ENCODE data around the gene JAG1. TPM values are rescaled to one million over a fixed set of nuclear protein-coding genes. Genes with fewer than 3 reads are reported as not detected.

JAG1 gene
- polyA plus RNA-seq, 3 donors, result 0.70 to 6.8 (median 0.85) TPM

DNA sequence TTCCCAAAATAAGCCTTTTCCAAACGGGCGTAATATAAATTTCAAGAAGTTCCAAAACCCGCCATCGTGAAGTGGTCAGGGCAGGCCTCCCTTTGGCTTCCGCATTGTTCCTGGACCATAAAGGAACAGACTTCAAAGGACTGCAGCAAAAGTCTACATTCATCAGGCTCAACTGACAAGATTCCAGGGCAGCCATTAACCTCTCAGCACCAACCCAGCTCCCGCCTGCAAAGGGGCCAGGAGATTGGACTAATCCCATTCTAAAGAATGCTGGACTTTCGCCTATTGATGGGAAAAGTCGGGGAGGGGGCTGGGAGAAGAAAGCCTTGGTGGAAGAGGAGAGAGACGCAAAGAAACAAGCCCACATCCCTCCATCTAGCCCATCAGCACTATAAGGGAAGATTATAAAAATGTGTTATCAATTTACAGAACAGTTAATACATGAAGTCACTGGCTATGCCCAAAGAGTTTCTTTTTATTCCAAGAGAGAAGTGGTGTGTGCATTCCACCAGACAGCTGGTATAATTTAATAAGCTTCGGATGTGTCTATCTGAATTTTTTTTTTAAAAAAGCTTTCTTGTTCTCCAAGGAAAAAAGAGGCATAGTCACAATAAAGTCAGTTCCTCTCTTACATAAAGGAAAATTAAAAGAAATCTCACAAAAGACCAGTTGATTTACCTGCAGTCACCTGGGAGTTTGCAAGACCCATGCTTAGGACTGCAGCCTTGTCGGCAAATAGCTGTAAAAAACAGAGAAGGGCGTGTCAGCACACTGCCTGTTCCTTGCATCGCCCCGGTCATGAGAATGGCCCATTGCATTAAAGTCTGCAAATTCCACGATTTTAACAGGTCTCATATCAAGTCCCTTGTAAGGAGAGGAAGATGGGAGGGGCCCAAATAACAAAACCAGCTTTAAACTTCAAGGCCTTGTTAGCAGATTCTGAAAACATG, 17.8 kb downstream of the JAG1 start:
- H3K27ac ChIP-seq (ENCODE audit: low read depth in 1 of 2, low read length in 2 of 2), result no peak overlapping the region
- no peaks in the 10 kb centered on the region for H3K9me3 ChIP-seq (replicated peaks in 1 of 2; ENCODE audit: control insufficient read depth in 1 of 2, insufficient read depth in 1 of 2, low read length in 2 of 2)
- WGBS (ENCODE audit: insufficient coverage), result 90% methylated on average over 9 of the region's 15 CpGs
- no peaks in the 10 kb centered on the region for H3K9me3 Mint-ChIP-seq
- no peaks in the 10 kb centered on the region for H3K79me2 ChIP-seq (ENCODE audit: insufficient read depth, low read length)
- no peaks in the 10 kb centered on the region for H3K4me1 Mint-ChIP-seq
- no peak for DNase-seq
- no peak overlapping the region for H3K9ac ChIP-seq (ENCODE audit: insufficient read depth, low read length, poor library complexity, severe bottlenecking)
- peaks cover 76 to 88% of the 10 kb centered on the region in 2 donors for H3K36me3 Mint-ChIP-seq
- no peaks in the 10 kb centered on the region for H3K4me1 ChIP-seq (ENCODE audit: control insufficient read depth in 1 of 2, insufficient read depth in 2 of 2, low read length in 2 of 2)
- peaks cover 0 to 3% (median 0%) of the 10 kb centered on the region in 3 donors for H3K27me3 Mint-ChIP-seq (ENCODE audit: low read depth in 3 of 3)
- intact Hi-C loops (cut with micrococcal nuclease), result no loop called here
- H3K27me3 ChIP-seq (ENCODE audit: control insufficient read depth in 2 of 2, insufficient read depth in 2 of 2, low read length in 2 of 2), result no peaks in the 10 kb centered on the region
- H2AFZ ChIP-seq (ENCODE audit: insufficient read depth, low read depth, low read length, poor library complexity, severe bottlenecking), result no peak overlapping the region
- H3K4me3 ChIP-seq (replicated peaks in 1 of 3; ENCODE audit: low read depth in 2 of 3, low read length in 3 of 3), result no peak overlapping the region
- H3K4me2 ChIP-seq (replicated peaks; ENCODE audit: extremely low read depth, low read length, poor library complexity, severe bottlenecking), result no peak overlapping the region
- peaks cover 44 to 90% of the 10 kb centered on the region in 2 donors for H3K36me3 ChIP-seq (replicated peaks in 1 of 2; ENCODE audit: control insufficient read depth in 1 of 2, insufficient read depth in 2 of 2, low read length in 2 of 2)
- H3K27ac Mint-ChIP-seq, result peak overlapping the region in 1 of 7 donors; percentile 33
- H4K20me1 ChIP-seq (ENCODE audit: insufficient read depth, low read length), result no peaks in the 10 kb centered on the region
- no peak overlapping the region for H3K4me3 Mint-ChIP-seq
- TF ChIP-seq, protein P1, sequence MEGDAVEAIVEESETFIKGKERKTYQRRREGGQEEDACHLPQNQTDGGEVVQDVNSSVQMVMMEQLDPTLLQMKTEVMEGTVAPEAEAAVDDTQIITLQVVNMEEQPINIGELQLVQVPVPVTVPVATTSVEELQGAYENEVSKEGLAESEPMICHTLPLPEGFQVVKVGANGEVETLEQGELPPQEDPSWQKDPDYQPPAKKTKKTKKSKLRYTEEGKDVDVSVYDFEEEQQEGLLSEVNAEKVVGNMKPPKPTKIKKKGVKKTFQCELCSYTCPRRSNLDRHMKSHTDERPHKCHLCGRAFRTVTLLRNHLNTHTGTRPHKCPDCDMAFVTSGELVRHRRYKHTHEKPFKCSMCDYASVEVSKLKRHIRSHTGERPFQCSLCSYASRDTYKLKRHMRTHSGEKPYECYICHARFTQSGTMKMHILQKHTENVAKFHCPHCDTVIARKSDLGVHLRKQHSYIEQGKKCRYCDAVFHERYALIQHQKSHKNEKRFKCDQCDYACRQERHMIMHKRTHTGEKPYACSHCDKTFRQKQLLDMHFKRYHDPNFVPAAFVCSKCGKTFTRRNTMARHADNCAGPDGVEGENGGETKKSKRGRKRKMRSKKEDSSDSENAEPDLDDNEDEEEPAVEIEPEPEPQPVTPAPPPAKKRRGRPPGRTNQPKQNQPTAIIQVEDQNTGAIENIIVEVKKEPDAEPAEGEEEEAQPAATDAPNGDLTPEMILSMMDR (IDR thresholded peaks at IDR 0.05), result no peak

DNA sequence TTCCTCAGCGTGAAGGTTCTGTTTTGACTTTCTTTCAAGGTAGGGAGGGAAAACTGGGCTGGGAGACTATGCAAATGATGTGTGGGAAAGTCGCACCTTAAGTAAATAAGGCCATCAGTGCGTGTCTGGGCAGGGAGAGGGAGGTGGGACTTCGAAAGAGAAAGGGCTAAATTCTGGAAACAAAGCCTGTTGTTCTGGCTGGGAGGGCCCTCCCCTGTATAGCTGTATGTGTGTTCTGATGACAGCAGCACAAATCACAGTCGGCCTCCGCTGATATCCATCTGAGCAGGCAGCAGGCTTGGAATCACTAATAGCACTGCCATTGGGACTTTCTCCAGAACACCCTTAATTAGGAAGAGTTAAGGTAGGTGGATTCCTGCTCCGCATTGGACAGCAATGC, 19.2 kb downstream of the JAG1 start:
- Mint-ChIP-seq H3K27ac (no peak overlapping the region), H3K27me3 (ENCODE audit: low read depth in 3 of 3) (peaks cover 0 to 1% (median 0%) of the 10 kb centered on the region in 3 donors), H3K4me3 (no peak overlapping the region), H3K9me3 (no peaks in the 10 kb centered on the region), H3K4me1 (no peaks in the 10 kb centered on the region), H3K36me3 (peaks cover 78 to 90% of the 10 kb centered on the region in 2 donors)
- Histone ChIP-seq H3K9ac (ENCODE audit: insufficient read depth, low read length, poor library complexity, severe bottlenecking) (no peak overlapping the region), H3K4me2 (replicated peaks; ENCODE audit: extremely low read depth, low read length, poor library complexity, severe bottlenecking) (no peak overlapping the region), H3K4me3 (replicated peaks in 1 of 3; ENCODE audit: low read depth in 2 of 3, low read length in 3 of 3) (no peak overlapping the region), H3K27me3 (ENCODE audit: control insufficient read depth in 2 of 2, insufficient read depth in 2 of 2, low read length in 2 of 2) (no peaks in the 10 kb centered on the region), H3K4me1 (ENCODE audit: control insufficient read depth in 1 of 2, insufficient read depth in 2 of 2, low read length in 2 of 2) (no peaks in the 10 kb centered on the region), H2AFZ (ENCODE audit: insufficient read depth, low read depth, low read length, poor library complexity, severe bottlenecking) (no peak overlapping the region), H4K20me1 (ENCODE audit: insufficient read depth, low read length) (no peaks in the 10 kb centered on the region), H3K9me3 (replicated peaks in 1 of 2; ENCODE audit: control insufficient read depth in 1 of 2, insufficient read depth in 1 of 2, low read length in 2 of 2) (no peaks in the 10 kb centered on the region), H3K36me3 (replicated peaks in 1 of 2; ENCODE audit: control insufficient read depth in 1 of 2, insufficient read depth in 2 of 2, low read length in 2 of 2) (peaks cover 51 to 90% of the 10 kb centered on the region in 2 donors), H3K79me2 (ENCODE audit: insufficient read depth, low read length) (no peaks in the 10 kb centered on the region), H3K27ac (ENCODE audit: low read depth in 1 of 2, low read length in 2 of 2) (no peak overlapping the region)
- WGBS (ENCODE audit: insufficient coverage), result 100% methylated on average over 3 of the region's 7 CpGs
- DNase-seq, result no peak
- intact Hi-C loops (cut with micrococcal nuclease), result no loop called here
- TF ChIP-seq, protein P1 (IDR thresholded peaks at IDR 0.05), result no peak
